GM18517 (cell line): ENCODE results near the gene CWC15.
"Not testable (repeated sequence)": the region's sequence is repeated elsewhere in the genome, so short reads cannot be mapped to it uniquely, and the experiment has no call there.

Experiments used
- ATAC-seq: cut with Tn5 transposase; IDR thresholded peaks from one replicate; pipeline ENCODE4 v1.9.1; 2021; ENCODE audit warnings: mild to moderate bottlenecking, moderate library complexity; ENCODE audit not compliant: unreplicated experiment

Gene CWC15

GRCh38 chr11:94973099-94973968 lies at the start of gene CWC15, which contains the start of gene KDM4D:
Gene CWC15, minus strand, starts transcription at chr11:94973556. Its CDS starts 1,371 bp downstream, at chr11:94972185.
Gene KDM4D, plus strand, starts transcription at chr11:94973709. Its CDS starts 23,664 bp downstream, at chr11:94997373.
- peak; percentile 99 for ATAC-seq

- not testable (repeated sequence) for ATAC-seq
These were observed 48.1 kb upstream of the CWC15 start for GRCh38 chr11:95021468-95021867.

GRCh38 chr11:95016139-95016538 lies 42.8 kb upstream of the CWC15 start:
- no peak for ATAC-seq

GRCh38 chr11:95014184-95014821 lies 40.9 kb upstream of the CWC15 start:
- ATAC-seq: no peak

- ATAC-seq: no peak
These were observed 38.0 kb upstream of the CWC15 start for GRCh38 chr11:95011376-95011775.

GRCh38 chr11:95005642-95006041 lies 32.3 kb upstream of the CWC15 start:
- ATAC-seq: no peak

GRCh38 chr11:95003716-95004115 lies 30.4 kb upstream of the CWC15 start:
- ATAC-seq: no peak

GRCh38 chr11:94998285-94998684 lies 24.9 kb upstream of the CWC15 start:
- no peak for ATAC-seq

GRCh38 chr11:94997437-94997836 lies 24.1 kb upstream of the CWC15 start:
- ATAC-seq: no peak

GRCh38 chr11:94993400-94993943 lies 20.1 kb upstream of the CWC15 start:
- ATAC-seq: no peak

- ATAC-seq: no peak
These were observed 15.4 kb upstream of the CWC15 start for GRCh38 chr11:94988748-94989147.

GRCh38 chr11:94987378-94987777 lies 14.0 kb upstream of the CWC15 start:
- no peak for ATAC-seq

GRCh38 chr11:94975599-94975998 lies 2.2 kb upstream of the CWC15 start:
- no peak for ATAC-seq

- ATAC-seq: no peak
These were observed 822 bp upstream of the CWC15 start for GRCh38 chr11:94974178-94974577.

- ATAC-seq: no peak
These were observed 657 bp downstream of the CWC15 start for GRCh38 chr11:94972700-94973098.

- no peak for ATAC-seq
These were observed 4.9 kb downstream of the CWC15 start for GRCh38 chr11:94968334-94968958.

- no peak for ATAC-seq
These were observed 8.4 kb downstream of the CWC15 start for GRCh38 chr11:94964934-94965333.

- no peak for ATAC-seq
These were observed 12.1 kb downstream of the CWC15 start for GRCh38 chr11:94961255-94961654.

GRCh38 chr11:94960488-94960887 lies 12.9 kb downstream of the CWC15 start:
- ATAC-seq: no peak

- ATAC-seq: no peak
These were observed 14.2 kb downstream of the CWC15 start for GRCh38 chr11:94959179-94959578.

- no peak for ATAC-seq
These were observed 15.1 kb downstream of the CWC15 start for GRCh38 chr11:94958121-94958696.
